GM23338 (cell line): ENCODE measurements around the gene CMBL. TPM values are rescaled to one million over a fixed set of nuclear protein-coding genes. Genes with fewer than 3 reads are reported as not detected.

ENCODE experiments used
- ATAC-seq: fragments of 200-7000 bp; cut with Tn5 transposase; 3 replicates; pipeline ENCODE4 v1.9.1; 2020
- DNase-seq: peaks from one replicate; pipeline ENCODE4 v3.0.0-alpha.2; 2015; ENCODE audit warnings: low spot score
- H2AFZ ChIP-seq: fragments of 200-600 bp; sonication (generic); 2 replicates; pipeline ENCODE4 v1.8.0; 2016; ENCODE audit warnings: antibody characterized with exemption, mild to moderate bottlenecking, moderate library complexity
- H3F3A ChIP-seq: fragments of 200-600 bp; sonication (generic); replicated peaks from 2 replicates; pipeline ENCODE4 v1.8.0; 2017; ENCODE audit warnings: antibody characterized with exemption, mixed run types, low read depth
- H3K27ac ChIP-seq: fragments of 200-600 bp; sonication (generic); 2 replicates; pipeline ENCODE4 v1.6.1; 2016; ENCODE audit warnings: low read depth
- H3K27me3 ChIP-seq: fragments of 200-600 bp; sonication (generic); 2 replicates; pipeline ENCODE4 v1.8.0; 2016; ENCODE audit warnings: mild to moderate bottlenecking, mixed run types, moderate library complexity; ENCODE audit not compliant: insufficient read depth
- H3K36me3 ChIP-seq: fragments of 200-600 bp; sonication (generic); 2 replicates; pipeline ENCODE4 v1.8.0; 2016; ENCODE audit warnings: mild to moderate bottlenecking; ENCODE audit not compliant: insufficient read depth
- H3K4me1 ChIP-seq: fragments of 200-600 bp; sonication (generic); 2 replicates; pipeline ENCODE4 v1.8.0; 2016; ENCODE audit warnings: mild to moderate bottlenecking, moderate library complexity; ENCODE audit not compliant: insufficient read depth
- H3K4me2 ChIP-seq: fragments of 200-600 bp; sonication (generic); 2 replicates; pipeline ENCODE4 v1.7.1; 2017; ENCODE audit warnings: mixed run types
- H3K4me3 ChIP-seq: fragments of 200-600 bp; sonication (generic); 2 replicates; pipeline ENCODE4 v1.6.1; 2016; ENCODE audit warnings: mixed run types
- H3K79me2 ChIP-seq: fragments of 200-600 bp; sonication (generic); replicated peaks from 2 replicates; pipeline ENCODE4 v1.8.0; 2017; ENCODE audit warnings: mild to moderate bottlenecking; ENCODE audit not compliant: insufficient read depth
- H3K9me2 ChIP-seq: fragments of 200-600 bp; sonication (generic); 2 replicates; pipeline ENCODE4 v1.8.0; 2017; ENCODE audit not compliant: insufficient read depth
- H4K20me1 ChIP-seq: fragments of 200-600 bp; sonication (generic); replicated peaks from 2 replicates; pipeline ENCODE4 v1.8.0; 2017; ENCODE audit warnings: mild to moderate bottlenecking; ENCODE audit not compliant: insufficient read depth
- H3K27ac Mint-ChIP-seq: 2 replicates; pipeline ENCODE4 v1.8.0; 2020; ENCODE audit warnings: inconsistent platforms, mild to moderate bottlenecking, moderate library complexity, mixed read lengths
- H3K27me3 Mint-ChIP-seq: 3 replicates; pipeline ENCODE4 v1.8.0; 2022; ENCODE audit warnings: low read depth, mild to moderate bottlenecking, moderate library complexity, mixed read lengths, inconsistent platforms; ENCODE audit not compliant: insufficient read depth, poor library complexity
- H3K36me3 Mint-ChIP-seq: 3 replicates; pipeline ENCODE4 v1.8.0; 2021; ENCODE audit warnings: low read depth, mild to moderate bottlenecking, inconsistent platforms, moderate library complexity, mixed read lengths
- H3K4me1 Mint-ChIP-seq: 3 replicates; pipeline ENCODE4 v1.8.0; 2020; ENCODE audit warnings: mild to moderate bottlenecking, inconsistent platforms, mixed read lengths
- H3K4me3 Mint-ChIP-seq: 3 replicates; pipeline ENCODE4 v1.8.0; 2021; ENCODE audit warnings: moderate library complexity, mild to moderate bottlenecking, inconsistent platforms, mixed read lengths
- H3K9me3 Mint-ChIP-seq: 3 replicates; pipeline ENCODE4 v1.8.0; 2020; ENCODE audit warnings: moderate library complexity, mild to moderate bottlenecking, inconsistent platforms, mixed read lengths
- CTCF ChIP-seq, 2 experiments: fragments of 200-600 bp in 1 of 2; sonication (generic) in 1 of 2; conservative IDR thresholded peaks; 2 replicates each; pipeline versions ENCODE4 v1.5.1 to v1.6.1; 2016 to 2017; ENCODE audit warnings: antibody characterized with exemption in 2 of 2, low read depth in 2 of 2, mild to moderate bottlenecking in 2 of 2, moderate library complexity in 1 of 2
- EZH2 ChIP-seq: fragments of 200-600 bp; sonication (generic); IDR thresholded peaks from one replicate; pipeline ENCODE4 v1.8.0; 2017; ENCODE audit warnings: antibody characterized with exemption, mild to moderate bottlenecking, low read depth; ENCODE audit not compliant: unreplicated experiment
- EZH2phosphoT487 ChIP-seq: fragments of 200-600 bp; sonication (generic); IDR thresholded peaks from one replicate; pipeline ENCODE4 v1.8.1; 2018; ENCODE audit warnings: antibody characterized with exemption; ENCODE audit not compliant: unreplicated experiment
- JUNB ChIP-seq: IDR thresholded peaks from one replicate; pipeline ENCODE4 v1.6.1; 2016; ENCODE audit warnings: antibody characterized with exemption; ENCODE audit not compliant: unreplicated experiment
- STAT1 ChIP-seq: IDR thresholded peaks from one replicate; pipeline ENCODE4 v1.6.1; 2016; ENCODE audit warnings: antibody characterized with exemption; ENCODE audit not compliant: unreplicated experiment
- ZNF114 ChIP-seq: fragments of 250-450 bp; sonication (Bioruptor Pico); IDR thresholded peaks from 2 replicates; pipeline ENCODE4 v1.5.0; 2020; ENCODE audit warnings: mild to moderate bottlenecking, moderate library complexity
- ZNF331 ChIP-seq: fragments of 250-450 bp; sonication (Bioruptor Pico); IDR thresholded peaks from 2 replicates; pipeline ENCODE4 v1.5.0; 2020; ENCODE audit warnings: low read depth, mild to moderate bottlenecking, moderate library complexity
- polyA plus RNA-seq: library from polyadenylated mRNA; unstranded; fragments of >200 nt; fragmentation: Nextera tagmentation; extraction: Ambion mirVana; gene quantifications from 2 replicates; pipeline ENCODE4 v1.2.1, GENCODE V29; 2016
- total RNA-seq: library from RNA; depleted of rRNA; stranded (reverse); fragments of >200 nt; shearing (Covaris generic); gene quantifications from 2 replicates; pipeline ENCODE4 v1.2.3, GENCODE V29; 2014
- TF ChIP-seq, protein P1 (sequence below): IDR thresholded peaks from 2 replicates; pipeline ENCODE4 v1.6.1; 2016; ENCODE audit warnings: antibody characterized with exemption
- TF ChIP-seq, protein P2 (sequence below): fragments of 250-450 bp; sonication (Bioruptor Pico); IDR thresholded peaks from 2 replicates; pipeline ENCODE4 v1.5.0; 2020; ENCODE audit warnings: mild to moderate bottlenecking, moderate library complexity

Gene CMBL
- total and polyA plus RNA-seq, 2 experiments from 2014 or later: 13.2 to 24.1 TPM

DNA sequence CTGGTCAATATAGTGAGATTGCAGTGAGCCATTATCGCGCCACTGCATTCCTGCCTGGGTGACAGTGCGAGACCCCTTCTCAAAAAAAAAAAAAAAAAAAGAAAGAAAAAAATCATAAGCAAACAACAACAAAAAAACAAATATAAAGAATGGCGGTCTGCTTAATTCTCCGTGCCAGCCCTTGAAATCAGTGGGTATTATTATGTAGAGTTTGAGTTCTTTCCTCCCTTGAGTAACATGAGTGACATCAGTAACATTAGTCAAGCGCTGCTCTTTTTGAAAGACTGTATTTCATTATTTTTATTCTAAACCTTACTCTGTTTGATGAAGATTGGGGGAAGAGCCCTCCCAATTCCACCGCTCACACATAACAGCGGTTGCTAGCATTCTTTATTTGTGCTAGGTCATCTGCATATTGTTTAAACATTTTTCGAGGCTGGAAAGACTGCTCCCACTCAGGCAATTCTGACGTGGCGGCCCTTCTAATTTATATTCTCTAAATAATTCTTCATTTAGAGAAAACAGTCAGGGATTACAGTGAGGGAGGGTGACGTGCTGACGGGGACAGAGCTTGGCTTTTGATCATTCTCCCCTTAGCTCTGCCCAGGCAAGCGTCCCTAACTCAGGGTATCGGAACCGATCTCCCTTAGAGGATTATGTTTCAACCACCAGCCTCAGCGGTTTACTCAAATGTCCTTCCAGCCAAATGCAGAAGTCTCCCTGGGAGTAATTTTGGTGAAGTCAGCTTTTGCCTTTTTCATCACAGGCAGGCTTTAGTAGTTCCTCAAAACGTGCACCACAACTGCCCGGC is 44.9 kb upstream of the CMBL start:
- Histone ChIP-seq H3K9me2 (no peaks in the 10 kb centered on the region), H3K27me3 (peaks cover 10% of the 10 kb centered on the region), H3K4me1 (peaks cover 14% of the 10 kb centered on the region), H4K20me1 (peaks cover 13% of the 10 kb centered on the region; the same call in 1 of the 2 replicates), H3K4me2 (peak overlapping the region; percentile 94), H3K27ac (peak overlapping the region; percentile 96), H3F3A (peaks cover 4% of the 10 kb centered on the region; the same call in 1 of the 2 replicates), H3K36me3 (no peaks in the 10 kb centered on the region), H3K79me2 (peaks cover 35% of the 10 kb centered on the region), H3K4me3 (peak overlapping the region; percentile 82), H2AFZ (peak overlapping the region; percentile 84; the same call in 1 of the 2 replicates)
- Mint-ChIP-seq H3K9me3 (no peaks in the 10 kb centered on the region), H3K27ac (peak overlapping the region; percentile 96), H3K4me1 (peaks cover 31% of the 10 kb centered on the region), H3K27me3 (peaks cover 15% of the 10 kb centered on the region), H3K36me3 (no peaks in the 10 kb centered on the region; the same call in 2 of the 3 replicates), H3K4me3 (peak overlapping the region; percentile 90)
- no peak for TF ChIP-seq EZH2
- no peak for TF ChIP-seq JUNB
- TF ChIP-seq EZH2phosphoT487: no peak
- TF ChIP-seq STAT1: no peak
- TF ChIP-seq, protein P1, sequence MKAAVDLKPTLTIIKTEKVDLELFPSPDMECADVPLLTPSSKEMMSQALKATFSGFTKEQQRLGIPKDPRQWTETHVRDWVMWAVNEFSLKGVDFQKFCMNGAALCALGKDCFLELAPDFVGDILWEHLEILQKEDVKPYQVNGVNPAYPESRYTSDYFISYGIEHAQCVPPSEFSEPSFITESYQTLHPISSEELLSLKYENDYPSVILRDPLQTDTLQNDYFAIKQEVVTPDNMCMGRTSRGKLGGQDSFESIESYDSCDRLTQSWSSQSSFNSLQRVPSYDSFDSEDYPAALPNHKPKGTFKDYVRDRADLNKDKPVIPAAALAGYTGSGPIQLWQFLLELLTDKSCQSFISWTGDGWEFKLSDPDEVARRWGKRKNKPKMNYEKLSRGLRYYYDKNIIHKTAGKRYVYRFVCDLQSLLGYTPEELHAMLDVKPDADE: no peak
- no peak for TF ChIP-seq CTCF (conservative IDR thresholded peaks at IDR 0.05; ENCODE audit: low read depth in 2 of 2)
- no peak for TF ChIP-seq ZNF114 (CRISPR knock-in tag)
- no peak for TF ChIP-seq ZNF331 (CRISPR knock-in tag)
- TF ChIP-seq, protein P2, sequence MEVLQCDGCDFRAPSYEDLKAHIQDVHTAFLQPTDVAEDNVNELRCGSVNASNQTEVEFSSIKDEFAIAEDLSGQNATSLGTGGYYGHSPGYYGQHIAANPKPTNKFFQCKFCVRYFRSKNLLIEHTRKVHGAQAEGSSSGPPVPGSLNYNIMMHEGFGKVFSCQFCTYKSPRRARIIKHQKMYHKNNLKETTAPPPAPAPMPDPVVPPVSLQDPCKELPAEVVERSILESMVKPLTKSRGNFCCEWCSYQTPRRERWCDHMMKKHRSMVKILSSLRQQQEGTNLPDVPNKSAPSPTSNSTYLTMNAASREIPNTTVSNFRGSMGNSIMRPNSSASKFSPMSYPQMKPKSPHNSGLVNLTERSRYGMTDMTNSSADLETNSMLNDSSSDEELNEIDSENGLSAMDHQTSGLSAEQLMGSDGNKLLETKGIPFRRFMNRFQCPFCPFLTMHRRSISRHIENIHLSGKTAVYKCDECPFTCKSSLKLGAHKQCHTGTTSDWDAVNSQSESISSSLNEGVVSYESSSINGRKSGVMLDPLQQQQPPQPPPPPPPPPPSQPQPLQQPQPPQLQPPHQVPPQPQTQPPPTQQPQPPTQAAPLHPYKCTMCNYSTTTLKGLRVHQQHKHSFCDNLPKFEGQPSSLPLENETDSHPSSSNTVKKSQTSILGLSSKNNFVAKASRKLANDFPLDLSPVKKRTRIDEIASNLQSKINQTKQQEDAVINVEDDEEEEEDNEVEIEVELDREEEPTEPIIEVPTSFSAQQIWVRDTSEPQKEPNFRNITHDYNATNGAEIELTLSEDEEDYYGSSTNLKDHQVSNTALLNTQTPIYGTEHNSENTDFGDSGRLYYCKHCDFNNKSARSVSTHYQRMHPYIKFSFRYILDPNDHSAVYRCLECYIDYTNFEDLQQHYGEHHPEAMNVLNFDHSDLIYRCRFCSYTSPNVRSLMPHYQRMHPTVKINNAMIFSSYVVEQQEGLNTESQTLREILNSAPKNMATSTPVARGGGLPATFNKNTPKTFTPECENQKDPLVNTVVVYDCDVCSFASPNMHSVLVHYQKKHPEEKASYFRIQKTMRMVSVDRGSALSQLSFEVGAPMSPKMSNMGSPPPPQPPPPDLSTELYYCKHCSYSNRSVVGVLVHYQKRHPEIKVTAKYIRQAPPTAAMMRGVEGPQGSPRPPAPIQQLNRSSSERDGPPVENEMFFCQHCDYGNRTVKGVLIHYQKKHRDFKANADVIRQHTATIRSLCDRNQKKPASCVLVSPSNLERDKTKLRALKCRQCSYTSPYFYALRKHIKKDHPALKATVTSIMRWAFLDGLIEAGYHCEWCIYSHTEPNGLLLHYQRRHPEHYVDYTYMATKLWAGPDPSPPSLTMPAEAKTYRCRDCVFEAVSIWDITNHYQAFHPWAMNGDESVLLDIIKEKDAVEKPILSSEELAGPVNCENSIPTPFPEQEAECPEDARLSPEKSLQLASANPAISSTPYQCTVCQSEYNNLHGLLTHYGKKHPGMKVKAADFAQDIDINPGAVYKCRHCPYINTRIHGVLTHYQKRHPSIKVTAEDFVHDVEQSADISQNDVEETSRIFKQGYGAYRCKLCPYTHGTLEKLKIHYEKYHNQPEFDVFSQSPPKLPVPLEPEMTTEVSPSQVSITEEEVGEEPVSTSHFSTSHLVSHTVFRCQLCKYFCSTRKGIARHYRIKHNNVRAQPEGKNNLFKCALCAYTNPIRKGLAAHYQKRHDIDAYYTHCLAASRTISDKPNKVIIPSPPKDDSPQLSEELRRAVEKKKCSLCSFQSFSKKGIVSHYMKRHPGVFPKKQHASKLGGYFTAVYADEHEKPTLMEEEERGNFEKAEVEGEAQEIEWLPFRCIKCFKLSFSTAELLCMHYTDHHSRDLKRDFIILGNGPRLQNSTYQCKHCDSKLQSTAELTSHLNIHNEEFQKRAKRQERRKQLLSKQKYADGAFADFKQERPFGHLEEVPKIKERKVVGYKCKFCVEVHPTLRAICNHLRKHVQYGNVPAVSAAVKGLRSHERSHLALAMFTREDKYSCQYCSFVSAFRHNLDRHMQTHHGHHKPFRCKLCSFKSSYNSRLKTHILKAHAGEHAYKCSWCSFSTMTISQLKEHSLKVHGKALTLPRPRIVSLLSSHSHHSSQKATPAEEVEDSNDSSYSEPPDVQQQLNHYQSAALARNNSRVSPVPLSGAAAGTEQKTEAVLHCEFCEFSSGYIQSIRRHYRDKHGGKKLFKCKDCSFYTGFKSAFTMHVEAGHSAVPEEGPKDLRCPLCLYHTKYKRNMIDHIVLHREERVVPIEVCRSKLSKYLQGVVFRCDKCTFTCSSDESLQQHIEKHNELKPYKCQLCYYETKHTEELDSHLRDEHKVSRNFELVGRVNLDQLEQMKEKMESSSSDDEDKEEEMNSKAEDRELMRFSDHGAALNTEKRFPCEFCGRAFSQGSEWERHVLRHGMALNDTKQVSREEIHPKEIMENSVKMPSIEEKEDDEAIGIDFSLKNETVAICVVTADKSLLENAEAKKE (CRISPR knock-in tag): no peak
- DNase-seq (peak; percentile 64), ATAC-seq (peak; percentile 46)
